ENCODE data around the gene NDUFB7. TPM values are rescaled to one million over a fixed set of nuclear protein-coding genes. Genes with fewer than 3 reads are reported as not detected.
"Not testable (repeated sequence)": the region's sequence is repeated elsewhere in the genome, so short reads cannot be mapped to it uniquely, and the experiment has no call there.

NDUFB7 gene
- total RNA-seq (2014; rRNA removed): 255 and 341 TPM in 2 replicates
- polyA plus RNA-seq (2012): 357 TPM

- peak; percentile 92 for DNase-seq (ENCODE audit: low read depth)
These were observed at the start of gene NDUFB7 for GRCh38 chr19:14571695-14572490. Gene NDUFB7, minus strand, starts transcription at chr19:14572066. Its CDS starts 66 bp downstream, at chr19:14572000.

DNA sequence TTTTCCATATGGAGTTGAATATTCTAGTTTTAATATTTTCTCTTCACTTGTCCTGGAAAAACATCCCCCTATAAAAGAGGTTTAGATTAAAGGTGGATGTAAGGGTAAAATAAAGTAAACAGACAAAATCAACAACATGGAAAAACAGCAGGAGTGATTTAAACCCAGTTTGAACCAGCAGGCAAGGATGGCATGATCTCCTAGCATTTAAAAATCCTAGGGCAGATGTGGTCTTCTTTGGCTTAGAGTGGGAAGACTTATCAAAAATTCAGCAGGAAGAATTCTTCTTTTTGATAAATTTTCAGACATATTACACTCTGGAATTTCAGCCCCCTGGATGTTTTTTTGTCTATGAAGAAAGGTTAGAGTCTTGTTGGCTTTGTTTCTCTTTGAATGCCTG lies 47.5 kb upstream of the NDUFB7 start:
- DNase-seq (ENCODE audit: low read depth): no peak

GRCh38 chr19:14616407-14616806 lies 44.5 kb upstream of the NDUFB7 start:
- no peak for DNase-seq (ENCODE audit: low read depth)

DNA sequence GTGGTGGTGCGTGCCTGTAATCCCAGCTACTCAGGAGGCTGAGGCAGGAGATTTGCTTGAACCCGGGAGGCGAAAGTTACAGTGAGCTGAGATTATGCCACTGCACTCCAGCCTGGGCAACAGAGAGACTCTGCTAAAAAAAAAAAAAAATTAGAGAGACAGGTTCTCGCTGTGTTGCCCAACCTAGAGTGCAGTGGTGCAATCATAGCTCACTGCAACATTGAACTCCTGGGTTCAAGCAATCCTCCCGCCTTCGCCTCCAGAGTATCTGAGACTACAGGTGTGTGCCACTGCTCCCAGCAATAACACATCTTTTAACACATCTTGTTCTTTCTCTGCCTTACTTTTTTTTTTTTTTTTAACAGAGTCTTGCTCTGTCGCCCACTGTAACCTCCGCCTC lies 43.8 kb upstream of the NDUFB7 start:
- DNase-seq (ENCODE audit: low read depth): no peak

- no peak for DNase-seq (ENCODE audit: low read depth)
These were observed 42.2 kb upstream of the NDUFB7 start for GRCh38 chr19:14614099-14614412.

DNA sequence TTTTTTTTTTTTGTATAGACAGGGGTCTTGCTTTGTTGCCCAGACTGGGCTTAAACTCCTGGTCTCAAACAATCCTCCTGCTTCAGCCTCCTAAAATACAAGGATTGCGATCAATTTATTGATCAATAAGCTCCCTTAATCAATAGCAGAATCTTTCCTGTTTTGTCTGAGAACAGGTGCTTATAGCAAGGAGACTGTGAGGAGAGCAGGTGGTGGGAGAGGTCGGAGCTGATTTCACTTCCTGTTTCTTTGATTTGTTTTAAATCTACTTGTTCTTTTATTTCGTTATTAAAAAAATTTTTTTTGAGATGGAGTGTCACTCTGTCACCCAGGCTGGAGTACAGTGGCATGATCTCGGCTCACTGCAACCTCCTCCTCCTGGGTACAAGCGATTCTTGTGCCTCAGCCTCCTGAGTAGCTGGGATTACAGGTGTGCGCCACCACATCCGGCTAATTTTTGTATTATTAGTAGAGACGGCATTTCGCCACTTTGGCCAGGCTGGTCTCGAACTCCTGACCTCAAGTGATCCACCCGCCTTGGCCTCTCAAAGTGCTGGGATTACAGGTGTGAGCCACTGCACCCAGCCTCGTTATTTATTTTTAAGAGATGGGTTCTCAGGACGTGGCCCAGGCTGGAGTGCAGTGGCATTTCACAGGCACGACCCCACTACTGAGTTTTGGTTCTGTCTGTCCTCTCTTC lies 41.7 kb upstream of the NDUFB7 start:
- DNase-seq (ENCODE audit: low read depth): not testable (repeated sequence)

- DNase-seq (ENCODE audit: low read depth): no peak
These were observed 40.8 kb upstream of the NDUFB7 start for GRCh38 chr19:14612657-14613056.

GRCh38 chr19:14612242-14612641 lies 40.4 kb upstream of the NDUFB7 start:
- DNase-seq (ENCODE audit: low read depth): not testable (repeated sequence)

GRCh38 chr19:14611051-14611450 lies 39.2 kb upstream of the NDUFB7 start:
- no peak for DNase-seq (ENCODE audit: low read depth)

DNA sequence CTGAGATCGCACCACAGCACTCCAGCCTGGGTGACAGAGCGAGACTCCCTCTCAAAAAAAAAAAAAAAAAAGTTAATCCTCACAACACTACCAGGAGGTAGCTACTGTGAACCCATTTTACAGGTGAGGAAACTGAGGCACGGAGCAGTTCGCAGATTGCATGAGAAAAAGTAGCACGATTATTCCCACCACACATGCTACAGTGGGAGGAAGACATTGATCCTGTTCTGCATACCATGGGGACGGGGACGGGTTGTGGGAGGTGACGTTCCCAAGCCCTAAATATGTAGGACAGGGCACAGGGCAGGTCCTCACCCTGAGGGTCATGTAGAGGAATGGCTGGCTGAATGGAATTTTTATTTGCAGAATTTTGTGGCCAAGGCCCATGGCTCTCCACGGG lies 34.8 kb upstream of the NDUFB7 start:
- DNase-seq (ENCODE audit: low read depth): no peak

GRCh38 chr19:14603990-14604387 lies 32.1 kb upstream of the NDUFB7 start:
- DNase-seq (ENCODE audit: low read depth): no peak

- no peak for DNase-seq (ENCODE audit: low read depth)
These were observed 27.8 kb upstream of the NDUFB7 start for GRCh38 chr19:14599548-14600147.

- no peak for DNase-seq (ENCODE audit: low read depth)
These were observed 23.7 kb upstream of the NDUFB7 start for GRCh38 chr19:14595558-14595957.

DNA sequence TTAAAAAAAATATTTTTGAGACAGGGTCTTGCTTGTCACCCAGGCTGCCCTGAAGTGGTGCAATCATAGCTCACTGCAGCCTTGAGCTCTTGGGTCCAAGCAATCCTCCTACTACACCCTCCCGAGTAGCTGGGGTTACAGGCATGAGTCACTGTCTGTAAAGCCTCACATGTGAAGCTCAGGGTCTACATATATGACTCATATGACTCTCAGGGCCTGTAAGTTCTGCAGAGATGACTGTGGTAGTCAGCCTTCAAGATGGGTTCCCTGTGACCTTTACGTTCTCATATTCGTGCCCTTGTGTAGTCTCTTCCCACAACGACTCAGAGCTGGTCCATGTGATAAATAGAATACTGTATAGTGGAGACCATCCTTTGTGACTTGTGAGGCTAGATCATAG lies 17.6 kb upstream of the NDUFB7 start:
- DNase-seq (ENCODE audit: low read depth): peak; percentile 49

- peak; percentile 83 for DNase-seq (ENCODE audit: low read depth)
These were observed 13.3 kb upstream of the NDUFB7 start for GRCh38 chr19:14585187-14585586.

DNA sequence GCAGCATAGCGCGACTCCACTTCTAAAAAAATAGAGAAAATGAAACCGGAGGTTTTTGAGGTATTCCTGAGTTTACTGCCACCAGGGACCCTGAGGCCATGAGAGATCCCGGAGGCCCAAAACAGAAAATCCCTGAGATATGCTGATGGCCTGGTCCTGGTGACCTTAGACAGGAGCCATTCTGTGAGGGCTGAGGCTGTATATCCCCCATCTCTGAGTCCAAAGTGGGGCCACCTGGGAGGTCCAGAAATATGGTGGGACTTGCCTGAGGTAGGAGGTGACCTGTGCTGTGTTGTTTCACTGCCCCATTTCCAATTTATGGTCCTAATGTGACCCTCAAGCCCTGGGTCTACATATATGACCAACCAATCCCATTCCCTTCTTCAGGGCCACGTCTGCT lies 12.5 kb upstream of the NDUFB7 start:
- DNase-seq (ENCODE audit: low read depth): not testable (repeated sequence)

DNA sequence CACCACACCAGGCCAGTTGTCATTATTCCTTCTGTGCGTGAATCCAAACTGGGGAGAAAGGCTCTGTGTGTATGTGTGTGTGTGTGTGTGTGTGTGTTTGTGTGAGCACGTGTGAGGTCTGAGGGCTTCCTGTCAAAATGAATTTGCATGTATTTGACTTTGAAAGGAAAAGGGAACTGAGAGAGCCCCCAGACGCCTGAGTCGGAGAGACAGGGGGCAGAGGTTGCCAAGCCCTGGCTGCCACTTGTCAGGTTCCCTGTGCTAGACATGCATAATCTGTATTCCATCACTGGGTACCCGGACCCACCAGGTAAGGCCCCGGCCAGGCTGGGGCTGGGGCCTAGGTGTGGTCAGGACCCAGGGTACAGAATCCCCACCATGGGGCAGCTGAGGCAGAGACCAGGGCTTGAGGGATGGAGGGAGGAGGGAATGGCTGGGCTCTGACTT lies 11.1 kb upstream of the NDUFB7 start, which contains the start of gene CLEC17A:
CLEC17A (plus strand) TSS at position 191 of the 447 bp plus-strand sequence; CDS start at position 268, 77 bp downstream.
- DNase-seq (ENCODE audit: low read depth): no peak

GRCh38 chr19:14580623-14581237 lies 8.9 kb upstream of the NDUFB7 start:
- DNase-seq (ENCODE audit: low read depth): no peak

GRCh38 chr19:14577885-14578427 lies 6.1 kb upstream of the NDUFB7 start:
- DNase-seq (ENCODE audit: low read depth): peak; percentile 17

DNA sequence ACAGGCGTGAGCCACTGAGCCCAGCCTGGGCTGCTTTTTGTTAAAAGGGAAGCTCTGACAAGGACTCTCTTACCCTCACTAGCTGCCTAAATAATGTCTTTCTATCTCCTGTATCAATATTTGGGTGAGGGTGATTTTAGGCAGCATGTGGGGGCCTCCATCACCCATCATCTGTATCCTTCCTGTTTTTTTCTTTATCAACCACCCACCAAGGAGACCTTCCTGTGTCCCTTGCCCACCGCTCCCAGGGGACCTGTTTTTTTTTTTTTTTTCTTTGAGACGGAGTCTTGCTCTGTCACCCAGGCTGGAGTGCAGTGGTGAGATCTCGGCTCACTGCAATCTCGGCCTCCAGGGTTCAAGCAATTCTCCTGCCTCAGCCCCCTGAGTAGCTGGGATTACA lies 5.4 kb upstream of the NDUFB7 start:
- DNase-seq (ENCODE audit: low read depth): no peak

DNA sequence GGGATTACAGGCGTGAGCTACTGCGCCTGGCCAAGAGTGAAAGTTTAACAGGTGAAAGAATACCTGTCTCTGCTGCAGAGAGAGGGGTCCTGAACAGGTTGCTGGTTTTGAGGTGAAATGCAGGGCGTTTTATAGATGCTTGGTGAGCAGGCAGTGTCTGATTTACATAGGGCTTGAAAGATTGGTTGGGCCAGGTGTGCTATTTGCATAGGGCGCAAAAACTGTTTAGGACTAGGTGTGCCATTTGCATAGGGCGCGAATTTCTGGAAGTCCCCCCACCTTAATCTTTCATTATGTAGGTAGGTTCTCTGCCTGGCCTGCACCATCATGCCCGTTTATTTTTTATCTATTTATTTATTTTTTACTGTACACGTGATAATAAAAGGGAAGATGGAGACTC lies 4.5 kb upstream of the NDUFB7 start:
- no peak for DNase-seq (ENCODE audit: low read depth)

All from LHCN-M2 (cell line).